Calu3 (cell line): ENCODE measurements around the gene NRL. TPM values are rescaled to one million over a fixed set of nuclear protein-coding genes. Genes with fewer than 3 reads are reported as not detected.

Experiments used
- BruUV-seq: library from RNA; stranded (reverse); fragments of 400-500 nt; replicated peaks from 2 replicates; lab custom pipeline; 2021; lab: Mats Ljungman, UMichigan
- CTCF ChIA-PET: fragments of 300-600 bp; sonication (Branson Sonifier 250); formaldehyde crosslinking; loops from one replicate; lab custom pipeline; 2022; ENCODE audit warnings: antibody characterized with exemption; lab: Charles Lee
- DNase-seq: peaks from one replicate; pipeline ENCODE4 v3.0.0; 2022
- H3K27ac Mint-ChIP-seq: one replicate; pipeline ENCODE4 v1.8.0; 2022; ENCODE audit warnings: mixed read lengths; ENCODE audit not compliant: unreplicated experiment
- H3K27me3 Mint-ChIP-seq: one replicate; pipeline ENCODE4 v1.8.0; 2022; ENCODE audit warnings: mixed read lengths; ENCODE audit not compliant: unreplicated experiment
- H3K36me3 Mint-ChIP-seq: one replicate; pipeline ENCODE4 v1.8.0; 2022; ENCODE audit warnings: mild to moderate bottlenecking, moderate library complexity, mixed read lengths; ENCODE audit not compliant: insufficient read depth, unreplicated experiment
- H3K4me1 Mint-ChIP-seq: one replicate; pipeline ENCODE4 v1.8.0; 2022; ENCODE audit warnings: mild to moderate bottlenecking, low read depth, mixed read lengths; ENCODE audit not compliant: unreplicated experiment
- H3K4me3 Mint-ChIP-seq: one replicate; pipeline ENCODE4 v1.8.0; 2022; ENCODE audit warnings: mild to moderate bottlenecking, low read depth, moderate library complexity, mixed read lengths; ENCODE audit not compliant: unreplicated experiment
- H3K9me3 Mint-ChIP-seq: one replicate; pipeline ENCODE4 v1.8.0; 2022; ENCODE audit warnings: low read depth, mixed read lengths; ENCODE audit not compliant: unreplicated experiment
- intact Hi-C: fragments of 100-400 bp; cut with micrococcal nuclease; formaldehyde crosslinking; loops from one replicate; pipeline ENCODE4 v1.10.0; 2022; ENCODE audit not compliant: unreplicated experiment
- total RNA-seq: library from RNA; stranded (reverse); gene quantifications from 2 replicates; pipeline ENCODE4 v1.2.3, GENCODE V29; 2022
- TF ChIP-seq, protein P1 (sequence below): fragments of 200-600 bp; IDR thresholded peaks from one replicate; pipeline ENCODE4 v1.8.0; 2022; ENCODE audit warnings: antibody characterized with exemption; ENCODE audit not compliant: unreplicated experiment

The NRL gene
- total RNA-seq, 1 experiment from 2014 or later = 2.3 TPM

DNA sequence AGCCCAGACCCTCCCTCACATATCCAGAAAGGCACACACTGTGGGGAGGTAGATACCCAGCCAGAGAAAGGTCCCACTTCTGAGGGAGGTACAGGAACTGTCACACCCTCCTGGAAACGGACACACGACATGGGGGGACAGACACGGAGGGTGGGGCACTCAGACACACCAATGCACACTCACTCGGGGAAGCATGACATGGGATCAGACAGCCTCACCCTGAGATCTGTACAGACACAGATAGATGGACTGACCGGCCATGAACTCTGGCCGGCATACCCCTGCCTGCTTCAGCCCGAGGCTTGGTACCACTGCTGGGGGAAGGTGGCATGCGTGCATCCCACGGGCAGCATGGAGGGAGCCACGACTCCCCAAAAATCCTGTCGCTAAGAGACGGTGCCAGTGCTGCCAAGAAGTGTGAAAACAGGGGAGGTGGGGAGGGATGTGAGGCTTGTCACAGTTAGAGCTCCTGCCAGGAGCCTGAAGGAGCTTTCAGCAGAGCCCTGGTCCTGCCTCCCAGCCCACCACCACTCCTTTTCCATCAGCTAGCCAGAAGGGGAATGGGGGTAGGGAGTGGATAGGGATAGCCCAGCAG lies 42.8 kb downstream of the NRL start:
- intact Hi-C loops = no loop called here
- DNase-seq = no peak
- BruUV-seq = no TSS peak
- no peak overlapping the region for H3K27ac Mint-ChIP-seq
- peaks cover 76% of the 10 kb centered on the region for H3K27me3 Mint-ChIP-seq
- H3K4me3 Mint-ChIP-seq = no peak overlapping the region
- TF ChIP-seq, protein P1, sequence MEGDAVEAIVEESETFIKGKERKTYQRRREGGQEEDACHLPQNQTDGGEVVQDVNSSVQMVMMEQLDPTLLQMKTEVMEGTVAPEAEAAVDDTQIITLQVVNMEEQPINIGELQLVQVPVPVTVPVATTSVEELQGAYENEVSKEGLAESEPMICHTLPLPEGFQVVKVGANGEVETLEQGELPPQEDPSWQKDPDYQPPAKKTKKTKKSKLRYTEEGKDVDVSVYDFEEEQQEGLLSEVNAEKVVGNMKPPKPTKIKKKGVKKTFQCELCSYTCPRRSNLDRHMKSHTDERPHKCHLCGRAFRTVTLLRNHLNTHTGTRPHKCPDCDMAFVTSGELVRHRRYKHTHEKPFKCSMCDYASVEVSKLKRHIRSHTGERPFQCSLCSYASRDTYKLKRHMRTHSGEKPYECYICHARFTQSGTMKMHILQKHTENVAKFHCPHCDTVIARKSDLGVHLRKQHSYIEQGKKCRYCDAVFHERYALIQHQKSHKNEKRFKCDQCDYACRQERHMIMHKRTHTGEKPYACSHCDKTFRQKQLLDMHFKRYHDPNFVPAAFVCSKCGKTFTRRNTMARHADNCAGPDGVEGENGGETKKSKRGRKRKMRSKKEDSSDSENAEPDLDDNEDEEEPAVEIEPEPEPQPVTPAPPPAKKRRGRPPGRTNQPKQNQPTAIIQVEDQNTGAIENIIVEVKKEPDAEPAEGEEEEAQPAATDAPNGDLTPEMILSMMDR = no peak
- no peaks in the 10 kb centered on the region for H3K4me1 Mint-ChIP-seq
- CTCF ChIA-PET = interaction anchor here (0.6 to 1.1 kb wide), 2 partner anchors 19 to 78 kb away, joined by 3 read pairs; no protein-coding TSS in a partner anchor
- no peaks in the 10 kb centered on the region for H3K9me3 Mint-ChIP-seq
- no peaks in the 10 kb centered on the region for H3K36me3 Mint-ChIP-seq

GRCh38 chr14:24071144-24071697 lies 43.5 kb downstream of the NRL start, which contains the start of gene CPNE6:
TSS of gene CPNE6 (plus strand) at chr14:24071562. CDS start at chr14:24072937, 1,375 bp downstream.
- Mint-ChIP-seq H3K27ac (no peak within 1 kb of the TSS), H3K4me1 (no peaks in the 10 kb centered on the region), H3K27me3 (peaks cover 83% of the 10 kb centered on the region), H3K4me3 (no peak within 1 kb of the TSS), H3K9me3 (no peaks in the 10 kb centered on the region), H3K36me3 (no peaks in the 10 kb centered on the region)
- DNase-seq = no peak
- intact Hi-C loops = no loop called here
- no TSS peak for BruUV-seq
- TF ChIP-seq, protein P1 = no peak
- CTCF ChIA-PET = no interaction called here

- Mint-ChIP-seq H3K36me3 (no peaks in the 10 kb centered on the region), H3K9me3 (no peaks in the 10 kb centered on the region), H3K27ac (no peak overlapping the region), H3K27me3 (peaks cover 90% of the 10 kb centered on the region), H3K4me3 (no peak overlapping the region), H3K4me1 (no peaks in the 10 kb centered on the region)
- no TSS peak for BruUV-seq
- intact Hi-C loops = no loop called here
- no peak for DNase-seq
- CTCF ChIA-PET = interaction anchor here (0.7 kb wide), 1 partner anchor 7 kb away, joined by 3 read pairs; no protein-coding TSS in a partner anchor
- TF ChIP-seq, protein P1 = no peak
Measured at GRCh38 chr14:24070285-24071143, 44.2 kb downstream of the NRL start.

DNA sequence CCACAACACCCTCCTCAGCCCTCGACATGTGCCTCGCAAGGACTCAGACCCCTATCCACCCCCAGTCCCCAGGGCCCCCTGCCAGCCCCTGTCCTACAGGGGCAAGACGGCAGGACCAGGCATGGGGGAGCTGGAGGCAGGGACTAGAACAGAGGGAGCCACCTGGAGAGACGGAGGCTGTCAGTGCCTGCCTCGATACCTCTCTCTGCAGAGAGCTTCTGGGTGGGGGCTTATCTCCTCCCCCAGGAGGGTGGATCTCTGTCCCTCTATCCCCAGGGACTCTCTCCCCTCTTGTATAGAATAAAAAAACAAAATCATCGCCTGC lies 45.4 kb downstream of the NRL start:
- BruUV-seq = no TSS peak
- H3K4me1 Mint-ChIP-seq = no peaks in the 10 kb centered on the region
- no peak overlapping the region for H3K27ac Mint-ChIP-seq
- no peak overlapping the region for H3K4me3 Mint-ChIP-seq
- H3K27me3 Mint-ChIP-seq = peaks cover 92% of the 10 kb centered on the region
- intact Hi-C loops = no loop called here
- CTCF ChIA-PET = no interaction called here
- H3K36me3 Mint-ChIP-seq = no peaks in the 10 kb centered on the region
- no peak for DNase-seq
- H3K9me3 Mint-ChIP-seq = no peaks in the 10 kb centered on the region
- TF ChIP-seq, protein P1 = no peak
